ENCODE data around the gene PCDH11X. TPM values are rescaled to one million over a fixed set of nuclear protein-coding genes. Genes with fewer than 3 reads are reported as not detected.

PCDH11X gene, protein sequence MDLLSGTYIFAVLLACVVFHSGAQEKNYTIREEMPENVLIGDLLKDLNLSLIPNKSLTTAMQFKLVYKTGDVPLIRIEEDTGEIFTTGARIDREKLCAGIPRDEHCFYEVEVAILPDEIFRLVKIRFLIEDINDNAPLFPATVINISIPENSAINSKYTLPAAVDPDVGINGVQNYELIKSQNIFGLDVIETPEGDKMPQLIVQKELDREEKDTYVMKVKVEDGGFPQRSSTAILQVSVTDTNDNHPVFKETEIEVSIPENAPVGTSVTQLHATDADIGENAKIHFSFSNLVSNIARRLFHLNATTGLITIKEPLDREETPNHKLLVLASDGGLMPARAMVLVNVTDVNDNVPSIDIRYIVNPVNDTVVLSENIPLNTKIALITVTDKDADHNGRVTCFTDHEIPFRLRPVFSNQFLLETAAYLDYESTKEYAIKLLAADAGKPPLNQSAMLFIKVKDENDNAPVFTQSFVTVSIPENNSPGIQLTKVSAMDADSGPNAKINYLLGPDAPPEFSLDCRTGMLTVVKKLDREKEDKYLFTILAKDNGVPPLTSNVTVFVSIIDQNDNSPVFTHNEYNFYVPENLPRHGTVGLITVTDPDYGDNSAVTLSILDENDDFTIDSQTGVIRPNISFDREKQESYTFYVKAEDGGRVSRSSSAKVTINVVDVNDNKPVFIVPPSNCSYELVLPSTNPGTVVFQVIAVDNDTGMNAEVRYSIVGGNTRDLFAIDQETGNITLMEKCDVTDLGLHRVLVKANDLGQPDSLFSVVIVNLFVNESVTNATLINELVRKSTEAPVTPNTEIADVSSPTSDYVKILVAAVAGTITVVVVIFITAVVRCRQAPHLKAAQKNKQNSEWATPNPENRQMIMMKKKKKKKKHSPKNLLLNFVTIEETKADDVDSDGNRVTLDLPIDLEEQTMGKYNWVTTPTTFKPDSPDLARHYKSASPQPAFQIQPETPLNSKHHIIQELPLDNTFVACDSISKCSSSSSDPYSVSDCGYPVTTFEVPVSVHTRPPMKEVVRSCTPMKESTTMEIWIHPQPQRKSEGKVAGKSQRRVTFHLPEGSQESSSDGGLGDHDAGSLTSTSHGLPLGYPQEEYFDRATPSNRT (N-terminal part only)
- not detected in 2 replicates for total RNA-seq

DNA sequence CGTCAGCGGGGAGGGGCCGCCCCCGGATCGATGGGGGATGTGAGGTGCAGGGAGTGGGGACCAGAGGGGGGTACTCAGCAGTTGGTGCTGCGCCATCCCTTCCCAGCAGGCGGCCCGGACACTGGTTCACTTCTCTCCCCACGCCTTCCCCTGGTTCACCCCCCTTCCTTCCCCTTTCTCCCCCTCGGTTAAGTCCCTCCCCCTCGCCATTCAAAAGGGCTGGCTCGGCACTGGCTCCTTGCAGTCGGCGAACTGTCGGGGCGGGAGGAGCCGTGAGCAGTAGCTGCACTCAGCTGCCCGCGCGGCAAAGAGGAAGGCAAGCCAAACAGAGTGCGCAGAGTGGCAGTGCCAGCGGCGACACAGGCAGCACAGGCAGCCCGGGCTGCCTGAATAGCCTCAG, at the start of gene PCDH11X:
PCDH11X (plus strand) TSS at position 241 of the 400 bp plus-strand sequence. CDS start 56,130 bp downstream, outside the sequence.

